ENCODE data around the gene ADAMTS18. TPM values are rescaled to one million over a fixed set of nuclear protein-coding genes. Genes with fewer than 3 reads are reported as not detected.

The ADAMTS18 gene
- total RNA-seq, 6 experiments from 2014 or later, result not detected

GRCh38 chr16:77376358-77376757 lies 58.5 kb downstream of the ADAMTS18 start:
- H3K27me3 Mint-ChIP-seq (ENCODE audit: insufficient read depth), result no peaks in the 10 kb centered on the region; the same call in 1 of the 2 replicates
- no peak overlapping the region for H3K4me3 Mint-ChIP-seq
- H3K36me3 Mint-ChIP-seq (ENCODE audit: low read depth), result no peaks in the 10 kb centered on the region
- no peak for DNase-seq
- peak; percentile 17; the same call in 1 of the 2 replicates for TF ChIP-seq CTCF (IDR thresholded peaks at IDR 0.05)
- peaks cover 41% of the 10 kb centered on the region for H3K9me3 Mint-ChIP-seq
- H3K4me1 Mint-ChIP-seq (ENCODE audit: low read depth), result no peaks in the 10 kb centered on the region
- no peak overlapping the region for H3K27ac Mint-ChIP-seq

GRCh38 chr16:77375396-77375795 lies 59.4 kb downstream of the ADAMTS18 start:
- H3K4me1 Mint-ChIP-seq (ENCODE audit: low read depth), result no peaks in the 10 kb centered on the region
- no peak for DNase-seq
- no peak for TF ChIP-seq CTCF (IDR thresholded peaks at IDR 0.05)
- peaks cover 42% of the 10 kb centered on the region for H3K9me3 Mint-ChIP-seq
- H3K27me3 Mint-ChIP-seq (ENCODE audit: insufficient read depth), result no peaks in the 10 kb centered on the region; the same call in 1 of the 2 replicates
- no peak overlapping the region for H3K27ac Mint-ChIP-seq
- no peak overlapping the region for H3K4me3 Mint-ChIP-seq
- H3K36me3 Mint-ChIP-seq (ENCODE audit: low read depth), result no peaks in the 10 kb centered on the region

- no peak for TF ChIP-seq CTCF (IDR thresholded peaks at IDR 0.05)
- no peak overlapping the region for H3K4me3 Mint-ChIP-seq
Measured at GRCh38 chr16:77374384-77374783, 60.5 kb downstream of the ADAMTS18 start.

GRCh38 chr16:77373726-77374125 lies 61.1 kb downstream of the ADAMTS18 start:
- Mint-ChIP-seq H3K27ac (no peak overlapping the region), H3K36me3 (ENCODE audit: low read depth) (no peaks in the 10 kb centered on the region), H3K27me3 (ENCODE audit: insufficient read depth) (no peaks in the 10 kb centered on the region; the same call in 1 of the 2 replicates), H3K9me3 (peaks cover 44% of the 10 kb centered on the region), H3K4me1 (ENCODE audit: low read depth) (no peaks in the 10 kb centered on the region), H3K4me3 (no peak overlapping the region)
- DNase-seq, result no peak
- TF ChIP-seq CTCF (IDR thresholded peaks at IDR 0.05), result no peak

More at GRCh38 chr16:77374384-77374783, 60.5 kb downstream of the ADAMTS18 start:
- DNase-seq, result no peak
- H3K4me1 Mint-ChIP-seq (ENCODE audit: low read depth), result no peaks in the 10 kb centered on the region
- no peaks in the 10 kb centered on the region; the same call in 1 of the 2 replicates for H3K27me3 Mint-ChIP-seq (ENCODE audit: insufficient read depth)
- H3K27ac Mint-ChIP-seq, result no peak overlapping the region
- no peaks in the 10 kb centered on the region for H3K36me3 Mint-ChIP-seq (ENCODE audit: low read depth)
- peaks cover 45% of the 10 kb centered on the region for H3K9me3 Mint-ChIP-seq

GRCh38 chr16:77364770-77365169 lies 70.1 kb downstream of the ADAMTS18 start:
- no peaks in the 10 kb centered on the region for H3K27me3 Mint-ChIP-seq (ENCODE audit: insufficient read depth)

More at GRCh38 chr16:77364770-77365169, 70.1 kb downstream of the ADAMTS18 start:
- no peak for TF ChIP-seq CTCF (IDR thresholded peaks at IDR 0.05)
- no peaks in the 10 kb centered on the region for H3K36me3 Mint-ChIP-seq (ENCODE audit: low read depth)
- DNase-seq, result no peak
- H3K4me1 Mint-ChIP-seq (ENCODE audit: low read depth), result no peaks in the 10 kb centered on the region
- peaks cover 24% of the 10 kb centered on the region for H3K9me3 Mint-ChIP-seq
- H3K4me3 Mint-ChIP-seq, result no peak overlapping the region
- H3K27ac Mint-ChIP-seq, result no peak overlapping the region
